ENCODE results near the gene PPP3R2.
"Not testable (repeated sequence)": the region's sequence is repeated elsewhere in the genome, so short reads cannot be mapped to it uniquely, and the experiment has no call there.

Gene PPP3R2

GRCh38 chr9:101572316-101572715 is 22.5 kb downstream of the PPP3R2 start:
- no peak overlapping the region for H3K27ac Mint-ChIP-seq
- H3K36me3 Mint-ChIP-seq (ENCODE audit: low read depth), result peaks cover 37% of the 10 kb centered on the region
- H3K4me1 Mint-ChIP-seq (ENCODE audit: low read depth), result peaks cover 67% of the 10 kb centered on the region
- H3K4me3 Mint-ChIP-seq, result no peak overlapping the region
- H3K9me3 Mint-ChIP-seq, result no peaks in the 10 kb centered on the region
- H3K27me3 Mint-ChIP-seq, result no peaks in the 10 kb centered on the region

DNA sequence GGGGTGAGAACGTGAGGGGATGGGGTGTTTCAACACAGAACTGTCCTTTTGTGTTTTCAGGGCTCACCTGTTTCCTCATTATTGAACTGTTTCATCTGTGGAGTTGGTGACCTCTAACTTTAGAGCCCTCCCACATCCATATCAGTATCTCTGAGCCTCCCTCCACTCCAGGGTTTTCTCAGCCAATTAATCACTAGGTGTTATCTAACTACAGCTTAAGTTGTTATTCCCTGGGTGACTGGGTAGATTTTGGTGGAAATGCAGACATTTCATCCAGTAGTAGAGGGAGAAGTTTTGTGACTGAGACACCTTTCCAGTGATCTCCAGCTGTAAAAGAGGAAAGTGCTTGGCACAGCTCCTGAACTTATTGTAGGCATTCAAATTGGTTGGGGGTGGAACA is 23.7 kb downstream of the PPP3R2 start:
- Mint-ChIP-seq H3K27ac (no peak overlapping the region), H3K4me3 (no peak overlapping the region), H3K27me3 (no peaks in the 10 kb centered on the region), H3K4me1 (ENCODE audit: low read depth) (peaks cover 71% of the 10 kb centered on the region), H3K9me3 (no peaks in the 10 kb centered on the region), H3K36me3 (ENCODE audit: low read depth) (peaks cover 46% of the 10 kb centered on the region)

GRCh38 chr9:101569741-101570501 is 24.8 kb downstream of the PPP3R2 start:
- peaks cover 56% of the 10 kb centered on the region for H3K36me3 Mint-ChIP-seq (ENCODE audit: low read depth)
- no peaks in the 10 kb centered on the region for H3K9me3 Mint-ChIP-seq
- H3K27me3 Mint-ChIP-seq, result no peaks in the 10 kb centered on the region
- H3K27ac Mint-ChIP-seq, result peak overlapping the region; percentile 75
- H3K4me1 Mint-ChIP-seq (ENCODE audit: low read depth), result peaks cover 70% of the 10 kb centered on the region
- no peak overlapping the region for H3K4me3 Mint-ChIP-seq

DNA sequence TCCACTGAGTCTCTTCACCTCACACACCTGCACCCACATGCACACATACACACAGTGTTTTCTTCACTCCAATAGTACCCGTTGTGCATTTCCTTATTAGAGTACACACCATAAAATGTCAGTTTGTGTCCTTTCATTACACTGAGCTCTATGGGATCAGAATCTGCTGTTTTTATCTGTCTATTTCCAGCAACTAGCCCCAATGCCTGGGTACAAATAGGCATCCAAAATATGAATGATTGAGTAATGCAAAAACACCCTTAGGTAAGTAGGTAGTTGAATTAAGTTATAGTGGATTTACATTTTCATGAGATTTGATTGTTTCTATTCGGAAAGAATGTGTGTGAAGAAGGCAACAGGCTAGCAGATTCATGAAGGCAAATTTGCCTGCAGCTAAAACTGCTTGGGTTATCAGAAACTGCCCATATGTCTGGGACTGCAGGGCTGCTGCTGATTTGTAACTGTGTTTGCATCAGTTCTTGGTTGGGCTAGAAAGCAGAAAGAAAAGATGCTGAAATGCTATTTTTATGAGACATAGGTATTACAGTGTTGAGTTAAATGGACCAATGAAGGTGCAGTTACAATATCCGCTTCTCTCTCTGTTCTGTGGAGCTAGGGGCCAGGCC is 26.9 kb downstream of the PPP3R2 start:
- Mint-ChIP-seq H3K27me3 (no peaks in the 10 kb centered on the region), H3K27ac (no peak overlapping the region), H3K4me3 (no peak overlapping the region), H3K9me3 (no peaks in the 10 kb centered on the region), H3K4me1 (ENCODE audit: low read depth) (peaks cover 50% of the 10 kb centered on the region), H3K36me3 (ENCODE audit: low read depth) (peaks cover 65% of the 10 kb centered on the region)

DNA sequence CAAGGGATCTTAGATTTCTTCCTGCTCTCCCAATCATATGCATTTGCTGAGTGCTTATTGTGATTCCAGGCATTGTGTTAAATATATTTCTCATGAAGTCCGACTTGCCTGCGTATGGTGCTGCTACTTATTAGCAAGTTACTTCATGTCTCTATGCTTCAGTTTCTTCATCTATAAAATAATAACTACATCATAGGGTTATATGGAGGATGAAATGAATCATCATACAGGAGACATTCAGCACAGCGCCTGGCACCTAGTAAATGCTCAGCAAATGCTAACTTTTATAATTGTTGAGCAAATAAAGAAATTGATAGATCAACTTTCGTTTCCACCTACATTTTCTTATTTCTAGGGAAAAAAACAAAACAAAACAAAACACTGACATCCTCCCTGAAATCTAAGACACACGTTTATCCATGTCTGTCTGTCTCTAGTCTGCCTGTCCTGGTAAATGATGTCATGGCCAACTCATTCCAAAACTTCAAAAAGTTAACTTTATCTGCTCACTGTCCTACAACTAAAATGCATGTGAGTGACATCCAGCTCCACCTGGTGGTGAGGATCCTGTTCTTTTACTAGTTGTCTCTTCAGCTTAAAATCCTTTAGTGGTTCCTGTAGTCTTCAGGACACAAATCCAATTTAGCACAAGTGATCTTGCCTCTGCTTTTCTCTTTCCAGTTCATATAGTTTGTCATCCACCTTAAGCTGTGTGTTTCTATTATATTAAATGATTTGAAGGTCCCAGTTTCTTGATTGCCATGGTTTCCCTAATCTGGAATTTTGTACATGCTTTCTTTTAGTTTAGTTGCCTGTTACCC is 27.7 kb downstream of the PPP3R2 start:
- H3K27me3 Mint-ChIP-seq, result no peaks in the 10 kb centered on the region
- peaks cover 43% of the 10 kb centered on the region for H3K4me1 Mint-ChIP-seq (ENCODE audit: low read depth)
- H3K27ac Mint-ChIP-seq, result no peak overlapping the region
- peaks cover 72% of the 10 kb centered on the region for H3K36me3 Mint-ChIP-seq (ENCODE audit: low read depth)
- no peaks in the 10 kb centered on the region for H3K9me3 Mint-ChIP-seq
- H3K4me3 Mint-ChIP-seq, result no peak overlapping the region

DNA sequence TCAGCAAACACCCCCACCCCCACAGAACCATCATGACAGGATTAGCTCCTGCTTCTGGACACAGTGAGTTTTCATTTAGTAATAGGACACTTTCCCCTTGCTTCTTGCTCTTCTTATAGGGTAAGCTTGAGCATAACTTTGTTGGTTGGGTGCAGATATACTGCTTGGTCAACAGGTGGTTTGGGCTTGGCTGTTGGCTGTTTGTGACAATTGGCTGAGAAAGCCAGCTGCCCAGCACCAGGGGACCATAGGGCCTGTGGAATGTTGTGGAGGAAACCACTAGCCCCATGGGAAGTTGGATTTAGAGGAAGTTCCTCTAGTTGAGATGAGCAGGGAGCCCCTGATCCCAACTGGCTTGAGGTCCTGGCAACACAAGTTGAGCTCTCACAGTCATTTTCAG is 30.5 kb downstream of the PPP3R2 start:
- peaks cover 38% of the 10 kb centered on the region for H3K4me1 Mint-ChIP-seq (ENCODE audit: low read depth)
- no peak overlapping the region for H3K27ac Mint-ChIP-seq
- no peaks in the 10 kb centered on the region for H3K27me3 Mint-ChIP-seq
- no peak overlapping the region for H3K4me3 Mint-ChIP-seq
- peaks cover 88% of the 10 kb centered on the region for H3K36me3 Mint-ChIP-seq (ENCODE audit: low read depth)
- H3K9me3 Mint-ChIP-seq, result peaks cover under 1% of the 10 kb centered on the region

DNA sequence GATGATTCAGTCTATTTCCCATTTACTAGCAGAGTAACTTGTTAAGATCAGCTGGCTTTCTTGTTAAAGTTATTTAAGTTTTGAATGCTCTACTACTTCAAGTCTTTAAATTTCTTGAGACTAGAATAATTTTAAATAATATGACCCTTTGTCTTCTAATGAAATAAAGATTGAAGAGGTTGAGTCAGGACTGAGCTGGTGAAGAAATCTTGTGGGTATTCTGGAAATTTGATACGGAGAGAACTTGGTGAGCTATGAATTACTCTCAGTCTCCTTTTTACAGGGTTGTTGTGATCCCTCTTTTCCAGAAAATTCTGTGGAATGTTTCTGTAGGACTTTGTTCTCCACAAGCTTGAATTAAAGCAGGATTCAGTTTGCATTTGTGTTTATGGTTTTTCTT is 31.8 kb downstream of the PPP3R2 start:
- no peaks in the 10 kb centered on the region for H3K27me3 Mint-ChIP-seq
- peaks cover 88% of the 10 kb centered on the region for H3K36me3 Mint-ChIP-seq (ENCODE audit: low read depth)
- H3K4me3 Mint-ChIP-seq, result no peak overlapping the region
- no peak overlapping the region for H3K27ac Mint-ChIP-seq
- H3K9me3 Mint-ChIP-seq, result peaks cover 13% of the 10 kb centered on the region
- H3K4me1 Mint-ChIP-seq (ENCODE audit: low read depth), result peaks cover 31% of the 10 kb centered on the region

- no peaks in the 10 kb centered on the region for H3K27me3 Mint-ChIP-seq
- no peak overlapping the region for H3K27ac Mint-ChIP-seq
- H3K4me3 Mint-ChIP-seq, result no peak overlapping the region
- peaks cover 89% of the 10 kb centered on the region for H3K36me3 Mint-ChIP-seq (ENCODE audit: low read depth)
- H3K9me3 Mint-ChIP-seq, result peaks cover 14% of the 10 kb centered on the region
- H3K4me1 Mint-ChIP-seq (ENCODE audit: low read depth), result peaks cover 23% of the 10 kb centered on the region
Measured at GRCh38 chr9:101561740-101562139, 33.0 kb downstream of the PPP3R2 start.

- H3K4me1 Mint-ChIP-seq (ENCODE audit: low read depth); H3K4me3 Mint-ChIP-seq; H3K27me3 Mint-ChIP-seq; H3K27ac Mint-ChIP-seq; H3K9me3 Mint-ChIP-seq: not testable (repeated sequence)
- peaks cover 92% of the 10 kb centered on the region for H3K36me3 Mint-ChIP-seq (ENCODE audit: low read depth)
Measured at GRCh38 chr9:101549472-101550098, 45.2 kb downstream of the PPP3R2 start.

- Mint-ChIP-seq H3K27ac (no peak overlapping the region), H3K36me3 (ENCODE audit: low read depth) (peaks cover 46% of the 10 kb centered on the region), H3K4me3 (no peak overlapping the region), H3K9me3 (no peaks in the 10 kb centered on the region), H3K4me1 (ENCODE audit: low read depth) (no peaks in the 10 kb centered on the region), H3K27me3 (no peaks in the 10 kb centered on the region)
Measured at GRCh38 chr9:101543098-101543735, 51.6 kb downstream of the PPP3R2 start.

Measured in stimulated activated naive CD8-positive, alpha-beta T cell treated with anti-CD3 and anti-CD28 coated beads, Interleukin-15, Interleukin-2, amounts not matched to agents 100 ng/mL and 50 ng/mL, for 24 hours (primary cell).